ENCODE data around the gene ECE1. TPM values are rescaled to one million over a fixed set of nuclear protein-coding genes. Genes with fewer than 3 reads are reported as not detected.

Gene ECE1
- total and polyA plus RNA-seq, 9 of the 15 experiments (the other 6 are each of a cell fraction or from before 2014, with no cell fraction given), result 0.56 to 34.8 (median 11.0) TPM

DNA sequence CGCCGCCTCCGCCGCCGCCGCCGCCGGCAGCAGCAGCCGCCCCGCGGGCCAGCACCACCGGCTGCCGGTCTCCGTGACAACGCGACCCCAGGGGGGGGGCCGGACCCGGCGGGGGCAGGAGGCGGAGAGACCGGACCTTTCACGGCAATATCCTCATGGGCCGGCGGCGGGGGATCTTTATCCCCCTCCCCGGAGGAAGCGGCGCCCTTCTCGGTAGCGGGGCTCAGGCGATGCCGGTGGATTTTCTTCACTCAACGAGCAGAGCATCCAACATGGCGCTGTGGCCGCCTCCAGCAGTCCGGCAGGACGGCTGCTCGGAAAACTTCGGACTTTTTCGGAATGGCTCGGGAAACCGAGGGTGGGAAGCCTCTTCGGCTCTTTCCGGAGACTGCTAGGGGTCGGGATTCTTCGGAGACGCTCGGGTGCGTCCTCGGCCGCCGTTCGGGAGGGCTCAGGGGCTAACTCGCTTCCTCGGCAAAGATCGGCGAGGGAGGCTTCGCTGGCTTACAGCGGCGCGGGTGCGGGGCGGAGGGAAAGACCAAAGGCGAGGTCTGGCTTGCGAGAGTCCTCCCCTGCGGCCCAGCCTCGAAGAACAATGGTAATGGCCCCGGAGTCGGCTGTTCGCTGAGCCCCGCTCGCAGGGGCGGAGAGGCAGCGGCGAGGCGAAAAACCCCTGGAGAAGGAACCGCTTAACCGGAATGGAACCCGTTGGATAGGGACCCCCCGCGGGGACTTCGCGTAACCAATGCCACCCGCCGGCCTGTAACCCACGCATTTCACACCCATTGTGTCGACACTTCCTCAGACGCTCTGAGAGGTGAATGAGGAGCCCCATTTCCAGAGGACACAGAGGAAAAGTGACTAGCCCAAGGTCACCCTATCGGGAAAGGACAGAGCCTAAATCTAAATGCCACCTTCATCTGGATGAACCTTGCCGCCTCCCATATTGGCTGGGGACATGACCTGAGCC, 113.4 kb downstream of the ECE1 start, which contains the start of gene EIF4G3 (continued):
- peak; percentile 65; the same call in 1 of the 2 replicates for TF ChIP-seq HIVEP1 (CRISPR knock-in tag; IDR thresholded peaks at IDR 0.05)
- TF ChIP-seq SRSF7 (optimal IDR thresholded peaks at IDR 0.05; ENCODE audit: low read depth, low read length), result no peak
- TF ChIP-seq HCFC1 (IDR thresholded peaks at IDR 0.05; ENCODE audit: low read depth, low read length), result peak; percentile 31; the same call in 1 of the 2 replicates
- TF ChIP-seq TBP (optimal IDR thresholded peaks at IDR 0.05; ENCODE audit: low read depth, low read length), result peak; percentile 87
- no peak; the same call in 1 of the 2 replicates for TF ChIP-seq ZNF717 (CRISPR knock-in tag; IDR thresholded peaks at IDR 0.05)
- no peak for TF ChIP-seq BMI1 (IDR thresholded peaks at IDR 0.05; ENCODE audit: low read length)
- no peak for TF ChIP-seq RBM34 (IDR thresholded peaks at IDR 0.05; ENCODE audit: borderline replicate concordance, insufficient read depth, low read length)
- no peak for TF ChIP-seq ZKSCAN3 (CRISPR knock-in tag; IDR thresholded peaks at IDR 0.05)
- TF ChIP-seq STAT5A (IDR thresholded peaks at IDR 0.05; ENCODE audit: borderline replicate concordance, low read length), result no peak
- TF ChIP-seq CHD4 (IDR thresholded peaks at IDR 0.05; ENCODE audit: insufficient read depth, insufficient replicate concordance, low read depth, low read length, poor library complexity, severe bottlenecking), result no peak
- no peak for TF ChIP-seq HNRNPLL (IDR thresholded peaks at IDR 0.05; ENCODE audit: low read depth, low read length, poor library complexity, severe bottlenecking)
- TF ChIP-seq, protein P1, sequence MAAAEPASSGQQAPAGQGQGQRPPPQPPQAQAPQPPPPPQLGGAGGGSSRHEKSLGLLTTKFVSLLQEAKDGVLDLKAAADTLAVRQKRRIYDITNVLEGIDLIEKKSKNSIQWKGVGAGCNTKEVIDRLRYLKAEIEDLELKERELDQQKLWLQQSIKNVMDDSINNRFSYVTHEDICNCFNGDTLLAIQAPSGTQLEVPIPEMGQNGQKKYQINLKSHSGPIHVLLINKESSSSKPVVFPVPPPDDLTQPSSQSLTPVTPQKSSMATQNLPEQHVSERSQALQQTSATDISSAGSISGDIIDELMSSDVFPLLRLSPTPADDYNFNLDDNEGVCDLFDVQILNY (CRISPR knock-in tag; IDR thresholded peaks at IDR 0.05), result 0 out of 2 replicates have a peak, but pooled peaks have one; percentile 60
- no peak for TF ChIP-seq ZNF695 (CRISPR knock-in tag; IDR thresholded peaks at IDR 0.05)
- peak; percentile 71 to 87 for TF ChIP-seq KDM1A (IDR thresholded peaks at IDR 0.05)
- no peak for TF ChIP-seq CHCHD3 (CRISPR knock-in tag; IDR thresholded peaks at IDR 0.05)
- TF ChIP-seq, protein P2, sequence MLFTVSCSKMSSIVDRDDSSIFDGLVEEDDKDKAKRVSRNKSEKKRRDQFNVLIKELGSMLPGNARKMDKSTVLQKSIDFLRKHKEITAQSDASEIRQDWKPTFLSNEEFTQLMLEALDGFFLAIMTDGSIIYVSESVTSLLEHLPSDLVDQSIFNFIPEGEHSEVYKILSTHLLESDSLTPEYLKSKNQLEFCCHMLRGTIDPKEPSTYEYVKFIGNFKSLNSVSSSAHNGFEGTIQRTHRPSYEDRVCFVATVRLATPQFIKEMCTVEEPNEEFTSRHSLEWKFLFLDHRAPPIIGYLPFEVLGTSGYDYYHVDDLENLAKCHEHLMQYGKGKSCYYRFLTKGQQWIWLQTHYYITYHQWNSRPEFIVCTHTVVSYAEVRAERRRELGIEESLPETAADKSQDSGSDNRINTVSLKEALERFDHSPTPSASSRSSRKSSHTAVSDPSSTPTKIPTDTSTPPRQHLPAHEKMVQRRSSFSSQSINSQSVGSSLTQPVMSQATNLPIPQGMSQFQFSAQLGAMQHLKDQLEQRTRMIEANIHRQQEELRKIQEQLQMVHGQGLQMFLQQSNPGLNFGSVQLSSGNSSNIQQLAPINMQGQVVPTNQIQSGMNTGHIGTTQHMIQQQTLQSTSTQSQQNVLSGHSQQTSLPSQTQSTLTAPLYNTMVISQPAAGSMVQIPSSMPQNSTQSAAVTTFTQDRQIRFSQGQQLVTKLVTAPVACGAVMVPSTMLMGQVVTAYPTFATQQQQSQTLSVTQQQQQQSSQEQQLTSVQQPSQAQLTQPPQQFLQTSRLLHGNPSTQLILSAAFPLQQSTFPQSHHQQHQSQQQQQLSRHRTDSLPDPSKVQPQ (CRISPR knock-in tag; IDR thresholded peaks at IDR 0.05; ENCODE audit: borderline replicate concordance), result no peak
- no peak for TF ChIP-seq NFE2 (IDR thresholded peaks at IDR 0.05; ENCODE audit: low read depth)
- TF ChIP-seq ZNF224 (CRISPR knock-in tag; IDR thresholded peaks at IDR 0.05), result no peak
- TF ChIP-seq ZBTB8A (IDR thresholded peaks at IDR 0.05; ENCODE audit: partially characterized antibody), result no peak
- TF ChIP-seq ZC3H4 (CRISPR knock-in tag; IDR thresholded peaks at IDR 0.05; ENCODE audit: borderline replicate concordance), result no peak
- TF ChIP-seq, protein P3, sequence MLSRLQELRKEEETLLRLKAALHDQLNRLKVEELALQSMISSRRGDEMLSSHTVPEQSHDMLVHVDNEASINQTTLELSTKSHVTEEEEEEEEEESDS (CRISPR knock-in tag; IDR thresholded peaks at IDR 0.05), result no peak
- 0 out of 2 replicates have a peak, but pooled peaks have one; percentile 54 for TF ChIP-seq ZNF644 (tag; IDR thresholded peaks at IDR 0.05; ENCODE audit: low read depth)
- no peak for TF ChIP-seq FUS (optimal IDR thresholded peaks at IDR 0.05; ENCODE audit: low read depth, low read length)
- no peak for TF ChIP-seq PHB2 (IDR thresholded peaks at IDR 0.05; ENCODE audit: low read depth)
- no peak for TF ChIP-seq XRCC4 (IDR thresholded peaks at IDR 0.05; ENCODE audit: extremely low read depth, insufficient read depth, insufficient read length)
- TF ChIP-seq SIN3A (IDR thresholded peaks at IDR 0.05; ENCODE audit: borderline replicate concordance in 2 of 2, control insufficient read depth in 1 of 2, low read depth in 2 of 2, low read length in 2 of 2), result peak; percentile 22 to 60; a peak in 1 of 4 replicates
